GM18520 (cell line): ENCODE data around the gene NT5DC1.

Experiments used
- ATAC-seq: cut with Tn5 transposase; IDR thresholded peaks from one replicate; pipeline ENCODE4 v1.9.1; 2021; ENCODE audit not compliant: unreplicated experiment

The NT5DC1 gene

DNA sequence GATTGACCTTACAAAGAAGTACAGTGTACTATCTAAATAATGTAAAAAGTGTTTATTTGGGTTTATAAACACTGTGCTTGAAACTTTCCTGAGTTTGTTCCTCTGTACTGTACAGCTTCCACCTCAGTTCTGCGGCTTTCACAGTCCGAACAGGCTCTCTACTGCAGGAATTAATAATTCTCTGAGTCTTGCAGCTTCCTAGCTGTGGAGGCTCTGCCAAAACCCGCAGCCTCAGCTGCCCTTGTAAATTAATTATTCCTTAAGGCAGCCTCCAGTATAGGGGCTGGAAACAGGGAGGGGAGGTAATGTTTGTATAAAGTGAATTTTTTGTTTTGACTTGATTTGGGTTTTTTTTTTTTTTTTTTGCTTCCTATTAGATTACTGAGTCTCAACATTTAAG lies 134.0 kb downstream of the NT5DC1 start:
- ATAC-seq: no peak

- no peak for ATAC-seq
These were observed 137.4 kb downstream of the NT5DC1 start for GRCh38 chr6:116238083-116238482.

DNA sequence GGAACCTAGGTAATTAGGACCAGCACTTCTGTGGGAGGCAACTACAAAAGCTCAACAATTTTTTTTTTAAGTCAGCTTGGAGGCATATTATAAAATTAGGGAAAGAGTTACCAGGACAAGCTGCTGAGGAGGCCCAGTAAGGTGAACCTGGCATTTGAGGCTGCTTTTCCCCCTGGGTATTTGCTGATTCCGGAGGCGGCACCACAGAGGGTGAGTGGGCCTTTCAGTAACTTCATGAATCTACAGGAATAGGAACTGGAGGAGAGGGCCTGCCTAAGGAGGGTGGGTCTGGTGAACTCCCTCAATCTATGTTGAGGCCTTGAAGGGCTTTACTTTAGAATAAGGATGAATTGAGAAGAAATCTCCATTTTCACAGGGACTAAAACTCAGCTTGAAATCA lies 138.6 kb downstream of the NT5DC1 start:
- ATAC-seq: no peak

- no peak for ATAC-seq
These were observed 139.2 kb downstream of the NT5DC1 start for GRCh38 chr6:116239856-116240255.

DNA sequence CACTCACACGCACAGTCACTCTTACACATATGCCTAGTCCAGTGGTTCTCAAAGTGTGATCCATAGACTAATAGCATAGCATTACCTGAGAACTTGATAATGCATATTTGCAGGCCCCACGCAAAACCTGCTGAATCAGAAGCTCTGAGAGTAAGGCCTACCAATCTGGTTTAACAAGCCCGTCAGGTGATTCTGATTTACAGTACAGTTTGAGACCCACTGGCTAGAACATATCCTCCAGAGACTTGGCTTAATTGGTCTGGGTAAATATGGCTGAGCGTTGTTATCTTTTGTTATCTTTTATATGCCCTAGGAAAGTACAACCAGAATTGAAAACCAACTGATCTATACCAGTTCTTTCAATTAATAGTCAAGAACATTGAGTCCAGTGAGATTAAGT lies 143.6 kb downstream of the NT5DC1 start:
- no peak for ATAC-seq

GRCh38 chr6:116246089-116246488 lies 145.4 kb downstream of the NT5DC1 start:
- no peak for ATAC-seq

GRCh38 chr6:116247285-116247684 lies 146.6 kb downstream of the NT5DC1 start:
- ATAC-seq: no peak

- no peak for ATAC-seq
These were observed 147.9 kb downstream of the NT5DC1 start for GRCh38 chr6:116248577-116248976.

DNA sequence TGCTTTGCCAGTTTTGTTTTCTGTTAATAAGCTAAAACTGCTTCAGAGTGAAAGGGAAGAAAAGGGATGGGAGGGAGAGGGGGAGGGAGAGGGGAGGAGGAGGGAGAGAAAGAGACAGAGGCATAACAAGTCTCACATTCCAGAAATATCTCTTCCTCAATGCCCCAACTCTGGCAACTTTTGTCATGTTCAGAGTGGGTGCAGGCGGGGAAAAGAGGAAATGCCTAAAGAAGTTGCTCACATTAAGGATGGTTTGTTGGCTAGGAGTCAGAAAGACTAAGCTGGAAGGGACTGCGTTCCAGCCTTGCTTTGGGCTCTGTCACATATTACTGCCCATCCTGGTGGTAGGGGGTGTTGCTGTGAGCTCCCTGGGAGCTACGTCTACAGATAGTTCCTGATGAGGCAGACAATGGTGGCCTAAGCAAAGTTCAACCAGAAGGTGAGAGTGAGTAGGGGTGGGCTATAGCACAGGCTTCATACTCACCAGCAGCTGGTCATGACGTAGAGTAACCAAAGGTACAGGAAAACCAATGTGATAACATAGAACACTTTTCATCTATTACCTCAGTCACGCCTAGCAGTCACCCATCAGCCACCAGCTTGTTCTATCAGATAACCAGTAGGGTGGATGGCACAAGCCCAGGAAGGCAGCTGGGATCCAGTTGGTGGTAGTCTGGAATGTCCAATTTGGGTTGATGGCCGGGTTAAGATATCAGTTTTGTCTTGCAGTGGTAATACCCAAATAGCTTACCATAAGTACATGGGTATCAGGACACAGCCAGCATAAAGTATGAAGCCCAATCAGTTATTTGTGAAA lies 151.1 kb downstream of the NT5DC1 start:
- ATAC-seq: no peak

DNA sequence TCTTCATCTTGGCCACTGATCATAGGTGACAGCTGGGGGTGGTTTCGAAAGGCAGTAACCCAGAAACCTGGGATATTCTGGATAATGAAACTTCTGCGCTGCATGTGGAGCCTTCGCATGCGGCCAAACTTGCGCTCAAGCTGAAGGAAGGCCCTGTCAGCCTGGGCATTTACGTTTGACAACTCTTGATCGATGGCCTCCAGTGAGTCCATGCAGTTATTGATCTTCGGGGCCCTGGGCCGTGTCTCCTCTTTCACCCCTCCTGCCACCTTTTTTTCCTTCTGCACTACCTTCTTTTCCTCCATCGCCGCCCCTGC lies 152.5 kb downstream of the NT5DC1 start:
- no peak for ATAC-seq

DNA sequence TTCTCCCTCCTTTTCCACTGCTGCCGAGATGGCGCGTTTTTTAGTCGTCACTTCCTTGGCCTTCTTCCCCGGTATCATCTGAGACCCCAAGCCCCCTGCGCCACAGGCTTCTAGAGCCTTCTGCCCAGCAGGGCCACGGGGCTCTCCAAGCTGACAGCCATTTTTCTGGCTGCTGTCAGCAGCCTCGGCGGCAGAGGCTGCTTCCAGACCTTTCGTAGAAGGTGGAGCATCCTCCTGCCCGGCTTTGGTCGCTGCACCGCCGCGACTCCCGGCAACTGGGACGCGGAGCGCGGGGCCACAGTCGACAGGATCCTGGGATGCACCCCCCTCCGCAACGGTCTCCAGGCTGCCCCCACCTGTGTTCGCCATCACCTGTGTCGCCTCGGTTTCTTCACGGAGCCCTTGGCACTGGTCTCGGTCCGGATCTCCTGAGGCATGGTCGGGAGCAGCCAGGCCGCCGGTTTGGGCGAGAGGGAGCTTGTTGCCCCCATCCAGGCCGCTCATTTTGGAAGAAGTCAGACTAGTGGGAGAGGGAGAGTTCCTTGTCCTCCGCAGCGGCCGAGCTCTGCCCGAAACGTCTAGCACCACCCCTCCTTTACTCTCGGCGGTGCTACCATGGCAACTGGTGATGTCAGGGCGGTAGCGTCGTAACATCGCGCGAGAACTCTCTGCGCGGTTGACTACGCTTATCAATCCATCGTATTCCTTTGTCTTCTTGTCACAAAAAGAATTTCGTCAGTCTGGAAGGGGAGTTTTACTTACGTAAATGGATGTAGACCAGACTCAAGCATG lies 153.0 kb downstream of the NT5DC1 start, which contains the start of gene TSPYL4:
Gene TSPYL4 (minus strand): TSS at position 571 of the 792 bp plus-strand sequence. CDS start 67 bp downstream, at position 504.
- ATAC-seq: peak; percentile 99

GRCh38 chr6:116254297-116255056 lies 153.8 kb downstream of the NT5DC1 start:
- ATAC-seq: peak; percentile 12

DNA sequence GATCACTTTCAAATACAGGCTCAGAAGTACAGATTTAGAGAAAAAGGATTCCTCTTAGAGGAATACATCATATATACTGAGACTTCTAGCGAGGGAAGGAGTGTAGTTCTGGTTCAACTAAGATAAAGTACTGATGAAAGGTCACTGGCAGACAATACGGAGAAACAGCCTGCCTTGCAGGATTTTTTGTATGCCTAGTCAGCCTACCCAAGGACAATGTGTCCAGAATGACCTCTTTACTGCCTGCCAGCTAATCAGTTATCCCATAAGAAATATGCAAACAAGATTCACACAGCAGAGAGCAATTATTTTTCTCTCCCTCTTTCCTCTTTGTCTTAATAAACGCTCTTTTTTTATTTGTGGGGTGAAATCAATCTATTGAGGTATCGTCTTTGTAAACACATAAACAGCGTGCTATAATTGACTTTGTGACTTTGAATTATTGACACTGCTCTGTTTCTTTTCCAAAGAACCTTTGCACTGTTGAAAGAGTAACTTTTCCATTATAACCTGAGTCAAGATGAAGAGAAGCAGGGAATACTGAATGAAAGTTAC lies 154.7 kb downstream of the NT5DC1 start:
- ATAC-seq: no peak

- ATAC-seq: no peak
These were observed 156.0 kb downstream of the NT5DC1 start for GRCh38 chr6:116256694-116257093.

- ATAC-seq: no peak
These were observed 157.9 kb downstream of the NT5DC1 start for GRCh38 chr6:116258520-116258919.

DNA sequence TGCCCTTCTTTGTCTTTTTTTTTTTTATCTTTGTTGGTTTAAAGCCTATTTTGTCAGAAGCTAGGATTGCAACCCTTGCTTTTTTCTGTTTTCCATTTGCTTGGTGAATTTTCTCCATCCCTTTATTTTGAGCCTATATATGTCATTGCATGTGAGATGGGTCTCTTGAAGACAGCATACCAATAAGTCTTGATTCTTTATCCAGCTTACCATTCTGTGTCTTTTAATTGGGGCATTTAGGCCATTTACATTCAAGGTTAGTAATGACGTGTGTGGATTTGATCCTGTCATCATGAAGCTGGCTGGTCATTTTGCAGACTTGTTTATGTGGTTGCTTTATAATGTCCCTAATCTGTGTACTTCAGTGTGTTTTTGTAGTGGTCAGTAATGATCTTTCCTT lies 162.7 kb downstream of the NT5DC1 start:
- no peak for ATAC-seq

- no peak for ATAC-seq
These were observed 164.6 kb downstream of the NT5DC1 start for GRCh38 chr6:116265041-116265829.

DNA sequence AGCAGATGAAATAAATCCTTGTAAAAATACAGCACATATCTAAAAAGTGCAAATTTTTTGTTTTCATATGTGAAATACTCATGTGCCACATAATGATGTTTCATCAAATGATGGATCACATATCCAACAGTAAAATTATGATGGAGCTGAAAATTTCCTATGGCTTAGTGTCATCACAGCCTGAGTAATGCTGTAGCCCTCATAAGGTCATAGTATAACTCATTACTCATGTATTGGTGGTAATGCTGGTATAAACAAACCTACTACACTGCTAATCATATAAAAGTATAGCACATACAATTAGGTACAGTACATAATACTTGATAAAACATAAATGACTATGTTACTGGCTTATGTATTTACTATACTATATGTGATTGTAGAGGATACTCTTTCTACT lies 166.2 kb downstream of the NT5DC1 start:
- no peak for ATAC-seq

GRCh38 chr6:116267836-116268588 lies 167.4 kb downstream of the NT5DC1 start:
- no peak for ATAC-seq
